ACC112 (cell line): ENCODE results near the gene DPF3.

ENCODE experiments used
- H2AFZ ChIP-seq: fragments of 200-600 bp; sonication (generic); one replicate; pipeline ENCODE4 v1.6.0; 2017; ENCODE audit warnings: antibody characterized with exemption, low read length; ENCODE audit not compliant: unreplicated experiment
- H3K27ac ChIP-seq: fragments of 200-600 bp; sonication (generic); 2 replicates; pipeline ENCODE4 v1.5.1; 2014; ENCODE audit warnings: low read depth, mild to moderate bottlenecking, antibody characterized with exemption, low read length, moderate library complexity
- H3K27me3 ChIP-seq: fragments of 200-600 bp; sonication (generic); 2 replicates; pipeline ENCODE4 v1.6.1; 2014; ENCODE audit warnings: mild to moderate bottlenecking, antibody characterized with exemption, low read length, moderate library complexity, mixed read lengths; ENCODE audit not compliant: insufficient read depth
- H3K36me3 ChIP-seq: fragments of 200-600 bp; sonication (generic); 2 replicates; pipeline ENCODE4 v1.6.1; 2016; ENCODE audit warnings: mild to moderate bottlenecking, antibody characterized with exemption, low read length, moderate library complexity, mixed read lengths; ENCODE audit not compliant: insufficient read depth
- H3K4me1 ChIP-seq: fragments of 200-600 bp; sonication (generic); one replicate; pipeline ENCODE4 v1.6.1; 2016; ENCODE audit warnings: low read length, mixed read lengths; ENCODE audit not compliant: insufficient read depth, unreplicated experiment, control insufficient read depth
- H3K4me3 ChIP-seq: fragments of 200-600 bp; sonication (generic); 2 replicates; pipeline ENCODE4 v1.5.1; 2014; ENCODE audit warnings: mild to moderate bottlenecking, low read depth, low read length
- H3K79me2 ChIP-seq: fragments of 200-600 bp; sonication (generic); one replicate; pipeline ENCODE4 v1.6.0; 2016; ENCODE audit warnings: low read length; ENCODE audit not compliant: control insufficient read depth, unreplicated experiment, insufficient read depth

Gene DPF3

GRCh38 chr14:72786378-72787350 is 107.2 kb downstream of the DPF3 start:
- no peak overlapping the region for H3K4me3 ChIP-seq
- peaks cover 7% of the 10 kb centered on the region for H3K4me1 ChIP-seq
- no peak overlapping the region for H2AFZ ChIP-seq
- no peaks in the 10 kb centered on the region for H3K79me2 ChIP-seq
- H3K27ac ChIP-seq, result no peak overlapping the region
- no peaks in the 10 kb centered on the region for H3K27me3 ChIP-seq
- no peaks in the 10 kb centered on the region for H3K36me3 ChIP-seq

- H3K27ac ChIP-seq, result no peak overlapping the region
- peaks cover 3% of the 10 kb centered on the region for H3K79me2 ChIP-seq
Observed at GRCh38 chr14:72783741-72784140, 110.2 kb downstream of the DPF3 start.

DNA sequence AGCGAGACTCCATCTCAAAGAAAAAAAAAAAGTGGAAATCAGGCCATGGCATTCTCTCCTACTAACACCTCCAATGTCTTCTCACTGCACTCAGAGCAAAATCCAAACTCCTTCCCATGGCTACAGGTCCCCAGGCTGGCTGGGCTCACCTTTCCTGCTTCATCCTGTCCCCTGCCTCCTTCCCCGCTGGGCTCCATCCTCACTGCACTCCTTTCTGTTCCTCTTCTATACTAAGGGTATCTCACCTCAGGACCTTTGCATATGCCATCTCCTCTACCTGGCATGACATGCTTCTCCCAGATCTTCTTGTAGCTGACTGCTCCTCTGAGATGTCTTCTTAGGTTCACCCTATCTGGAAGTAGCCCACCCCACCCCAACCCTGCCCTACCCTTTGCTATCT is 111.1 kb downstream of the DPF3 start:
- no peak overlapping the region for H2AFZ ChIP-seq
- peaks cover 3% of the 10 kb centered on the region; the same call in 1 of the 2 replicates for H3K36me3 ChIP-seq
- no peak overlapping the region; the same call in 1 of the 2 replicates for H3K27ac ChIP-seq
- no peaks in the 10 kb centered on the region for H3K27me3 ChIP-seq
- no peak overlapping the region for H3K4me3 ChIP-seq
- peaks cover 22% of the 10 kb centered on the region for H3K4me1 ChIP-seq
- H3K79me2 ChIP-seq, result peaks cover 3% of the 10 kb centered on the region

More at GRCh38 chr14:72783741-72784140, 110.2 kb downstream of the DPF3 start:
- no peak overlapping the region for H3K4me3 ChIP-seq
- peaks cover 22% of the 10 kb centered on the region for H3K4me1 ChIP-seq
- H2AFZ ChIP-seq, result no peak overlapping the region
- no peaks in the 10 kb centered on the region for H3K36me3 ChIP-seq
- H3K27me3 ChIP-seq, result no peaks in the 10 kb centered on the region

- Histone ChIP-seq H3K4me3 (peak overlapping the region; percentile 43; the same call in 1 of the 2 replicates), H3K27me3 (no peaks in the 10 kb centered on the region), H2AFZ (peak overlapping the region; percentile 64), H3K27ac (peak overlapping the region; percentile 92), H3K36me3 (peaks cover 4% of the 10 kb centered on the region; the same call in 1 of the 2 replicates), H3K79me2 (peaks cover 3% of the 10 kb centered on the region), H3K4me1 (peaks cover 22% of the 10 kb centered on the region)
Observed at GRCh38 chr14:72781561-72782508, 112.1 kb downstream of the DPF3 start.

- Histone ChIP-seq H3K79me2 (peaks cover 3% of the 10 kb centered on the region), H2AFZ (peak overlapping the region; percentile 64), H3K36me3 (peaks cover 4% of the 10 kb centered on the region; the same call in 1 of the 2 replicates)
Observed at GRCh38 chr14:72780751-72781150, 113.2 kb downstream of the DPF3 start.

GRCh38 chr14:72779679-72780078 is 114.2 kb downstream of the DPF3 start:
- H3K4me1 ChIP-seq, result peaks cover 22% of the 10 kb centered on the region
- no peak overlapping the region for H3K27ac ChIP-seq
- H3K4me3 ChIP-seq, result no peak overlapping the region
- peaks cover 3% of the 10 kb centered on the region for H3K79me2 ChIP-seq
- no peak overlapping the region for H2AFZ ChIP-seq
- H3K27me3 ChIP-seq, result no peaks in the 10 kb centered on the region
- H3K36me3 ChIP-seq, result peaks cover 4% of the 10 kb centered on the region; the same call in 1 of the 2 replicates

More at GRCh38 chr14:72780751-72781150, 113.2 kb downstream of the DPF3 start:
- peak overlapping the region; percentile 37; the same call in 1 of the 2 replicates for H3K4me3 ChIP-seq
- H3K27me3 ChIP-seq, result no peaks in the 10 kb centered on the region
- peaks cover 22% of the 10 kb centered on the region for H3K4me1 ChIP-seq
- H3K27ac ChIP-seq, result peak overlapping the region; percentile 92

GRCh38 chr14:72777636-72778035 is 116.3 kb downstream of the DPF3 start:
- Histone ChIP-seq H3K4me1 (peaks cover 22% of the 10 kb centered on the region), H3K27ac (no peak overlapping the region), H3K27me3 (no peaks in the 10 kb centered on the region), H2AFZ (no peak overlapping the region), H3K36me3 (peaks cover 4% of the 10 kb centered on the region; the same call in 1 of the 2 replicates), H3K79me2 (peaks cover 3% of the 10 kb centered on the region), H3K4me3 (no peak overlapping the region)

DNA sequence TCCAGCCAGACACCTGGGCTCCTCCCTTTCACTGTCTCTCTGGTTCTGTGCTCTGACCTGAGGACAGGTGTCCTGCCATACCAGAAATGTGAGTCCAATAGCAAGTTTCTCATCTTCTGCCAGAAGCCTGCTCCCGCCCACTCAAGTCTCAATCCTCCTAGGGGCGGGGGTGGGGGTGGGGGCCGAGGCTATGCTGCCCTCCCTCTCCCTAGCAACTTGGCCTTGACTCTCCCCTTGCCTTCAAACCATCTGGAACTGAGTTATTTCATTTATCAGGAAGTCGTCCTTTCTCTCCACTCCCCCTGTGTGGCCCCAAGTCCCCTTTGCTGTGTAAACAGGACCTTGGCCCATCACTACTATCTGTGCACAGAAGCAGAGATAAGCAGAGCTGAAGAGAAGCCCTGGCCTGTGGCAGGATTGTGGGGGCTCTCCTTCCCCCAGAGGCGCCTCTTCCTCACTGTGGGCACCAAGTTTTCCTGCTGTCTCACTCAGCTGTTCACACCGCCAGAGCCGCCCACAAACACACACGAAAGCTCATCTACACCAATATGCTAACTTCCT is 117.1 kb downstream of the DPF3 start:
- no peak overlapping the region for H3K4me3 ChIP-seq
- no peak overlapping the region for H3K27ac ChIP-seq
- peaks cover 15% of the 10 kb centered on the region for H3K4me1 ChIP-seq
- no peaks in the 10 kb centered on the region for H3K27me3 ChIP-seq
- H3K36me3 ChIP-seq, result peaks cover 4% of the 10 kb centered on the region; the same call in 1 of the 2 replicates
- H2AFZ ChIP-seq, result no peak overlapping the region
- peaks cover 3% of the 10 kb centered on the region for H3K79me2 ChIP-seq

DNA sequence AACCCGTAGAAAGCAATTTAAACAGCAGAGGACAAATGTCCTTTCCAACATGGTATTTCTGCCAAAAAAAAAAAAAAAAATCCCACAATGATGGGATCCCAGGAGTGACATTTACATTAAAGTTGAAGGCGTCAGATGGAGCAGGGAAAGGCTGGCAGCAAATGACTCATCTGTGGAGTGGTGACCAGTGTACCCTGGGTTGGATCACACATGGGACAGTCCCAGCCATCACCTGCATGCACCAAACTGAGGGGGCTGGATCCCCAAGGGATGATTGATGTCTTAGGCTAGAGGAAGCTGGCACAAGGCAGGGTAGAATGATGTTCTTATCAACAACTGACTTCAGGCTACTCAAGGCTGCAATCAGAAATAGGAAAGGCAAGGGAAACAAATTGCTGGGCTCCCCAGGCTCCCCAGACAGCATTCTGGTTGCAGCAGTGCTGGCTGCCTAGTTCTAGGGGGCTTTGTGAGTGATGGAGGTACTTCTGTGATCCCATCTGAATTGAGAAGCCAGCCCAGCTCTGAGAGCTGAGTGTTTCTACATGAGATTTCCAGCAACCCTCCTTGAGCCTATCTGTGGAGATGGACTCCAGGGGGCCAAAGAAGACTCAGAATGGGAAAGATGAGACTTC is 117.9 kb downstream of the DPF3 start:
- Histone ChIP-seq H3K36me3 (peaks cover 4% of the 10 kb centered on the region; the same call in 1 of the 2 replicates), H2AFZ (no peak overlapping the region), H3K27me3 (no peaks in the 10 kb centered on the region), H3K4me1 (peaks cover 8% of the 10 kb centered on the region), H3K4me3 (no peak overlapping the region), H3K27ac (no peak overlapping the region), H3K79me2 (peaks cover 3% of the 10 kb centered on the region)
